ENCODE data around the gene AKT2. TPM values are rescaled to one million over a fixed set of nuclear protein-coding genes. Genes with fewer than 3 reads are reported as not detected.

The AKT2 gene
- total RNA-seq, 3 donors from 2014 or later (not counting 1 experiment from before 2014, with no cell fraction given) = 234 to 292 (median 261) TPM

DNA sequence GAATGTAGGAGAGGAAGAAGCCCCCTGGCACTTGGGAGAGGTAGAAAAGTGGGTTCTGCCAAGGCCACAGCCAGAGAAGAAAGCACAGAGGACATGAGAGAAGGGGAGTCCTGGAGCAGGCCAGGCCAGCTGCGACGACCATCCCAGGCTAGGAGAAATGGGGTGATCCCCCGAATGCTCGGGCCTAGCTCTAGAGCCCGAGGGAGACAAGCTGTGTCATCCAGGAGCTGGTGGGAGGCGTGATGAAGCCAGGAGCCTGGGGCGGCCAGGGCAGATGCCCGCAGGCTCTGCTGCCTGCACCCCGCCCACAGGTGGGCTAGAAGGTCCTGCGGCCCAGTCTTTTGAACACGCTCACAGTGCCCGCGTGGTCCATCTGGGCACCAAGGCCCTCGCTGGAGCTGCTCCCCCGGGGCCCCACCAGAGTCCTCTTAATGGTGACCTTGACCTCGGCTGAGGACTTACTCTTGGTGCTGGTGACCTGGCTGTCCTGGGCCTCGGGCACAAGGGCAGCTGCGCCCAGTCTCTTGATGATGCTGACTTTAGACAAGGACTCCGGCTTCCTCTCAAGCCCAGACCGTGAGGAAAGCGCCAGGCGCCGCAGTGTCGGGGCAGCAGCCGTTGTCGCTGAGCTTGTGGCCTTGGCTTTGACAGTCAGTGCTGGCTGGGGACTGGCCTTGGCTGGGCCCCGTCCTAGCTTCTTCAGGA is 36.6 kb upstream of the AKT2 start:
- Mint-ChIP-seq H3K36me3 (no peaks in the 10 kb centered on the region), H3K27me3 (ENCODE audit: low read depth in 2 of 2) (no peaks in the 10 kb centered on the region)

DNA sequence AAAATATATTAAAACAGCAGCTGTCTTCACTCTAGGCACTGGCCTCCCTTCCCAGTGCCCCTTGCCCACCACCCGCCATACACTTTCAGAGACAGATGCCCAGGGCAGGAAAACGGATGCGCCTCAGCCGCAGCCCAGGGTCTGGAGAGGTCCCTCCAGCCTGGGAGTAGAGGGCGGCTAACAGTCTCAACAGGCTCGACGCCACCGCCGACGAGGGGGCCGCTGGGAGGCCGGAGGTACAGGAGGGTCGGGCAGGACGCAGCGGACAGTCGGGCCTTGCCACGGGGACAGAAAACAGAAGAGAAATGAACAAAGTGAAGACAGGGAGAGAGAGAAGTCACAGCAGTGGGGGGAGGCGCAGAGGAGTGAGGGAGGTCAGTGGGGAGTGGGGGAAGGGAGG is 35.9 kb upstream of the AKT2 start:
- no peak for ATAC-seq
- Histone ChIP-seq H3K4me3 (ENCODE audit: low read length) (no peak overlapping the region), H3K4me1 (ENCODE audit: control insufficient read depth, insufficient read depth, low read length) (no peaks in the 10 kb centered on the region), H3K9me3 (ENCODE audit: control insufficient read depth, insufficient read depth, low read length) (no peaks in the 10 kb centered on the region), H3K36me3 (ENCODE audit: control insufficient read depth, insufficient read depth, low read length) (peaks cover 48% of the 10 kb centered on the region), H3K27me3 (ENCODE audit: control insufficient read depth, insufficient read depth, low read length) (no peaks in the 10 kb centered on the region), H3K27ac (ENCODE audit: low read length) (no peak overlapping the region)
- Mint-ChIP-seq H3K4me1 (no peaks in the 10 kb centered on the region), H3K27ac (no peak overlapping the region), H3K9me3 (no peaks in the 10 kb centered on the region), H3K27me3 (ENCODE audit: low read depth in 2 of 2) (no peaks in the 10 kb centered on the region), H3K36me3 (no peaks in the 10 kb centered on the region), H3K4me3 (no peak overlapping the region)
- TF ChIP-seq, protein P1, sequence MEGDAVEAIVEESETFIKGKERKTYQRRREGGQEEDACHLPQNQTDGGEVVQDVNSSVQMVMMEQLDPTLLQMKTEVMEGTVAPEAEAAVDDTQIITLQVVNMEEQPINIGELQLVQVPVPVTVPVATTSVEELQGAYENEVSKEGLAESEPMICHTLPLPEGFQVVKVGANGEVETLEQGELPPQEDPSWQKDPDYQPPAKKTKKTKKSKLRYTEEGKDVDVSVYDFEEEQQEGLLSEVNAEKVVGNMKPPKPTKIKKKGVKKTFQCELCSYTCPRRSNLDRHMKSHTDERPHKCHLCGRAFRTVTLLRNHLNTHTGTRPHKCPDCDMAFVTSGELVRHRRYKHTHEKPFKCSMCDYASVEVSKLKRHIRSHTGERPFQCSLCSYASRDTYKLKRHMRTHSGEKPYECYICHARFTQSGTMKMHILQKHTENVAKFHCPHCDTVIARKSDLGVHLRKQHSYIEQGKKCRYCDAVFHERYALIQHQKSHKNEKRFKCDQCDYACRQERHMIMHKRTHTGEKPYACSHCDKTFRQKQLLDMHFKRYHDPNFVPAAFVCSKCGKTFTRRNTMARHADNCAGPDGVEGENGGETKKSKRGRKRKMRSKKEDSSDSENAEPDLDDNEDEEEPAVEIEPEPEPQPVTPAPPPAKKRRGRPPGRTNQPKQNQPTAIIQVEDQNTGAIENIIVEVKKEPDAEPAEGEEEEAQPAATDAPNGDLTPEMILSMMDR (IDR thresholded peaks at IDR 0.05) = no peak
- intact Hi-C loops (cut with micrococcal nuclease) = no loop called here
- 95% methylated on average over 18 of the region's 18 CpGs for WGBS (ENCODE audit: insufficient coverage)
- no peak for DNase-seq

More for the DNA sequence above, 36.6 kb upstream of the AKT2 start:
- H3K36me3 ChIP-seq (ENCODE audit: control insufficient read depth, insufficient read depth, low read length) = peaks cover 55% of the 10 kb centered on the region
- ATAC-seq (no peak), DNase-seq (no peak)
- H3K9me3 ChIP-seq (ENCODE audit: control insufficient read depth, insufficient read depth, low read length) = no peaks in the 10 kb centered on the region
- intact Hi-C loops (cut with micrococcal nuclease) = no loop called here
- no peak overlapping the region for H3K27ac ChIP-seq (ENCODE audit: low read length)
- Mint-ChIP-seq H3K4me1 (no peaks in the 10 kb centered on the region), H3K9me3 (no peaks in the 10 kb centered on the region), H3K27ac (no peak overlapping the region), H3K4me3 (no peak overlapping the region)
- no peak overlapping the region for H3K4me3 ChIP-seq (ENCODE audit: low read length)
- WGBS (ENCODE audit: insufficient coverage) = 97% methylated on average over 27 of the region's 27 CpGs
- H3K4me1 ChIP-seq (ENCODE audit: control insufficient read depth, insufficient read depth, low read length) = no peaks in the 10 kb centered on the region
- no peaks in the 10 kb centered on the region for H3K27me3 ChIP-seq (ENCODE audit: control insufficient read depth, insufficient read depth, low read length)
- TF ChIP-seq, protein P1 (IDR thresholded peaks at IDR 0.05) = no peak

DNA sequence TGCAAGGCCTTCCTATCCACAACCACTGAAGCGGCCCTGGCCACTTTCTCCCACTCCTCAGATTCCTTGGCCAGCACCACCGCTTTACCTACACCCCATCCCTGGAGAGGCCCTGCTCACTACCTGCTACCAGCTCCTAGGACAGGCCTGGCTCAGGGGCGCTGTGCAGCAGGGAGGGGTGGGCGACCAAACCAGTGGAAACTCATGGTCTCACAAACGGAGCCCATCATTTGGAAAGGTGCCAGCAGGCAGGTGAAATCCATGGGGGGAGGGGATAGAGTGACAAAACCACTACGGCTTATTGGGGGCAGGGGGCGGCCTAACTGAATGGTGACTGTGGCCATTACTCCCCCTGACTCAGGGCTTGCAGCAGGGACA is 35.4 kb upstream of the AKT2 start:
- DNase-seq (no peak), ATAC-seq (no peak)
- Mint-ChIP-seq H3K27me3 (ENCODE audit: low read depth in 2 of 2) (no peaks in the 10 kb centered on the region), H3K9me3 (no peaks in the 10 kb centered on the region), H3K27ac (no peak overlapping the region), H3K36me3 (no peaks in the 10 kb centered on the region), H3K4me3 (no peak overlapping the region), H3K4me1 (no peaks in the 10 kb centered on the region)
- H3K4me3 ChIP-seq (ENCODE audit: low read length) = no peak overlapping the region
- no peak overlapping the region for H3K27ac ChIP-seq (ENCODE audit: low read length)
- peaks cover 43% of the 10 kb centered on the region for H3K36me3 ChIP-seq (ENCODE audit: control insufficient read depth, insufficient read depth, low read length)
- TF ChIP-seq, protein P1 (IDR thresholded peaks at IDR 0.05) = no peak
- no peaks in the 10 kb centered on the region for H3K4me1 ChIP-seq (ENCODE audit: control insufficient read depth, insufficient read depth, low read length)
- H3K9me3 ChIP-seq (ENCODE audit: control insufficient read depth, insufficient read depth, low read length) = no peaks in the 10 kb centered on the region
- intact Hi-C loops (cut with micrococcal nuclease) = no loop called here
- 93% methylated on average over 7 of the region's 7 CpGs for WGBS (ENCODE audit: insufficient coverage)
- no peaks in the 10 kb centered on the region for H3K27me3 ChIP-seq (ENCODE audit: control insufficient read depth, insufficient read depth, low read length)

DNA sequence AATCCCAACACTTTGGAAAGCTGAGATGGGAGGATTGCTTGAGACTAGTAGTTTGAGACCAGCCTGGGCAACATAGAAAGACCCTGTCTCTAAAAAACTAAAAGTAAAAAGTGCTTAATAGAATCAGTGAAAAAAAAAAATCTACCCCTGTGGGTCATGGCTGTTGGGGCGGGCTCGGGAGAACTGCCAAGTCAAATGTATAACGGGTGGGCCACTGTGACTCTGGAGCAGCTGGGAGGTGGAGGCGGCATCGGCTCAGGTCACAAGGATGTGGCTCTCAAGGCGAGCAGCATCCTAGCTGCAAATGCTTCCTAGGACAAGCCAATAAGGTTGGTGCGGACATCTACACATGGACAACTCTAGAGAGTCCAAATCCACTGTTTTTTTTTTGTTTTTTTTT is 32.2 kb upstream of the AKT2 start:
- Mint-ChIP-seq H3K4me3 (no peak overlapping the region), H3K27me3 (ENCODE audit: low read depth in 2 of 2) (no peaks in the 10 kb centered on the region), H3K36me3 (no peaks in the 10 kb centered on the region), H3K4me1 (no peaks in the 10 kb centered on the region), H3K27ac (no peak overlapping the region), H3K9me3 (no peaks in the 10 kb centered on the region)
- no peaks in the 10 kb centered on the region for H3K9me3 ChIP-seq (ENCODE audit: control insufficient read depth, insufficient read depth, low read length)
- 95% methylated on average over 7 of the region's 7 CpGs for WGBS (ENCODE audit: insufficient coverage)
- TF ChIP-seq, protein P1 (IDR thresholded peaks at IDR 0.05) = no peak
- DNase-seq = no peak
- no peak for ATAC-seq
- H3K27me3 ChIP-seq (ENCODE audit: control insufficient read depth, insufficient read depth, low read length) = no peaks in the 10 kb centered on the region
- no peak overlapping the region for H3K4me3 ChIP-seq (ENCODE audit: low read length)
- no peaks in the 10 kb centered on the region for H3K4me1 ChIP-seq (ENCODE audit: control insufficient read depth, insufficient read depth, low read length)
- no peak overlapping the region for H3K27ac ChIP-seq (ENCODE audit: low read length)
- peaks cover 16% of the 10 kb centered on the region for H3K36me3 ChIP-seq (ENCODE audit: control insufficient read depth, insufficient read depth, low read length)
- intact Hi-C loops (cut with micrococcal nuclease) = no loop called here
